T-cell (primary cell): ENCODE results near the gene TYROBP. TPM values are rescaled to one million over a fixed set of nuclear protein-coding genes. Genes with fewer than 3 reads are reported as not detected.
"Not testable (repeated sequence)": the region's sequence is repeated elsewhere in the genome, so short reads cannot be mapped to it uniquely, and the experiment has no call there.

Experiments used
- ATAC-seq, 4 experiments: fragments of 200-7000 bp in 3 of 4; fragments of 150-1000 bp in 1 of 4; cut with Tn5 transposase; replicated peaks in 1 of 4; 1 replicate in 3 of 4; 2 replicates in 1 of 4; pipeline ENCODE4 v1.10.0; 2021; ENCODE audit warnings: moderate library complexity in 3 of 4, mild to moderate bottlenecking in 2 of 4, moderate number of reproducible peaks in 1 of 4
- CTCF ChIA-PET, 2 donors: fragments of 300-600 bp; sonication (Branson Sonifier 250); formaldehyde crosslinking; loops; one replicate each; lab custom pipeline; 2022; ENCODE audit warnings: antibody characterized with exemption in 2 of 2; lab: Charles Lee
- POLR2A ChIA-PET, 2 donors: fragments of 300-600 bp; sonication (Branson Sonifier 250); formaldehyde crosslinking; loops; one replicate each; lab custom pipeline; 2022; ENCODE audit warnings: antibody characterized with exemption in 2 of 2; lab: Charles Lee
- DNase-seq, 35 experiments: peaks; one replicate each; pipeline versions ENCODE4 v3.0.0 to v3.0.0-alpha.2; 2013 to 2023
- H3K27ac ChIP-seq: one replicate; pipeline ENCODE4 v1.5.1; 2013; ENCODE audit warnings: low read length
- H3K27me3 ChIP-seq, 2 experiments: replicated peaks in 1 of 2; 1 replicate in 1 of 2; 2 replicates in 1 of 2; pipeline versions ENCODE4 v1.6.1 to v1.7.0; 2013; ENCODE audit warnings: low read length in 1 of 2, mixed read lengths in 1 of 2; ENCODE audit not compliant: control insufficient read depth in 2 of 2, insufficient read depth in 2 of 2; ENCODE audit errors: extremely low read depth in 1 of 2
- H3K36me3 ChIP-seq, 2 donors: 1 replicate in 1 of 2; 2 replicates in 1 of 2; pipeline versions ENCODE4 v1.6.1 to v1.7.0; 2013; ENCODE audit warnings: low read length in 1 of 2; ENCODE audit not compliant: control insufficient read depth in 2 of 2, insufficient read depth in 1 of 2; ENCODE audit errors: extremely low read depth in 1 of 2
- H3K4me1 ChIP-seq, 2 experiments: 1 replicate in 1 of 2; 2 replicates in 1 of 2; pipeline versions ENCODE4 v1.6.1 to v1.7.0; 2013; ENCODE audit warnings: low read length in 2 of 2, mixed read lengths in 1 of 2; ENCODE audit not compliant: insufficient read depth in 2 of 2, control insufficient read depth in 1 of 2; ENCODE audit errors: extremely low read depth in 1 of 2
- H3K4me3 ChIP-seq, 2 donors: 1 replicate in 1 of 2; 2 replicates in 1 of 2; pipeline versions ENCODE4 v1.5.1 to v1.7.0; 2013; ENCODE audit warnings: mild to moderate bottlenecking in 2 of 2, low read length in 1 of 2, moderate library complexity in 1 of 2; ENCODE audit not compliant: control insufficient read depth in 1 of 2; ENCODE audit errors: extremely low read depth in 1 of 2
- H3K9me3 ChIP-seq: 2 replicates; pipeline ENCODE4 v1.7.0; 2013
- H3K27ac Mint-ChIP-seq, 2 donors: one replicate each; pipeline ENCODE4 v1.8.0; 2020 to 2021; ENCODE audit warnings: mild to moderate bottlenecking in 2 of 2, mixed read lengths in 2 of 2
- H3K27me3 Mint-ChIP-seq, 2 donors: one replicate each; pipeline ENCODE4 v1.8.0; 2021 to 2022; ENCODE audit warnings: mixed read lengths in 2 of 2
- H3K36me3 Mint-ChIP-seq: one replicate; pipeline ENCODE4 v1.8.0; 2021; ENCODE audit warnings: mixed read lengths
- H3K4me1 Mint-ChIP-seq, 3 donors: one replicate each; pipeline ENCODE4 v1.8.0; 2020 to 2022; ENCODE audit warnings: mixed read lengths in 3 of 3, mild to moderate bottlenecking in 1 of 3
- H3K4me3 Mint-ChIP-seq, 3 donors: one replicate each; pipeline ENCODE4 v1.8.0; 2020 to 2022; ENCODE audit warnings: mild to moderate bottlenecking in 3 of 3, mixed read lengths in 3 of 3, moderate library complexity in 3 of 3
- H3K9me3 Mint-ChIP-seq, 3 donors: one replicate each; pipeline ENCODE4 v1.8.0; 2020 to 2022; ENCODE audit warnings: mixed read lengths in 3 of 3
- WGBS: methylation state at CpG from one replicate; pipeline ENCODE4 v1.1.5; 2013; ENCODE audit warnings: missing lambda C conversion rate; ENCODE audit not compliant: insufficient coverage; 5-methylcytosine and 5-hydroxymethylcytosine counted together
- total RNA-seq, 35 experiments: library from RNA in 6 of 35; stranded (reverse) in 6 of 35; fragments of 120-200 nt in 1 of 35; gene quantifications; one replicate each; pipeline versions ENCODE4 v1.2.1 to v1.2.4 and lab custom pipeline; 2013 to 2026

TYROBP gene
- total RNA-seq, 5 donors from 2014 or later (not counting 1 experiment from before 2014, with no cell fraction given) = 2.3 to 7.0 (median 2.9) TPM

DNA sequence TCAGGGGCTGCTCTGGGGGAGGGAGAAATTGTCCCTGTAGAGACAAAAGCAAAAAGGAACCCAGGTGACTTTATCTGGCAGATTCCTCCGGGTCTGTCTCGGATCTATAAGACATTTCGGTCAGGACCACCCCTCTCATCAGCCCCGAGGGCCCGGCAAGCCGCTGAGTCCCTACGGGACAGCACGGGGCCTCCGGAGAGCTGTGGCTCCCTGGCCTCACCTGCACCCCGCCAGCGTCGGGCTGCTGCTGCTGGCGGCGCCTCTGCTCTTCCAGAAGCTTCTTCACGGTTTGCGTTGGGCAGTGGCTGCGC is 9.6 kb downstream of the TYROBP start:
- Mint-ChIP-seq H3K36me3 (peaks cover 11% of the 10 kb centered on the region), H3K27me3 (no peaks in the 10 kb centered on the region), H3K27ac (peak overlapping the region; percentile 99), H3K9me3 (no peaks in the 10 kb centered on the region), H3K4me3 (peak overlapping the region; percentile 97 to 100 (median 98)), H3K4me1 (peaks cover 44 to 57% (median 52%) of the 10 kb centered on the region in 3 donors)
- CTCF ChIA-PET = interaction anchor here in 1 of 2 donors (0.7 kb wide), 1 partner anchor 31 kb away, joined by 3 read pairs; no protein-coding TSS in a partner anchor
- Histone ChIP-seq H3K4me3 (peak overlapping the region; percentile 69 to 97), H3K27ac (peak overlapping the region; percentile 99), H3K27me3 (no peaks in the 10 kb centered on the region), H3K4me1 (peaks cover 25 to 66% of the 10 kb centered on the region in 2 experiments), H3K9me3 (no peaks in the 10 kb centered on the region), H3K36me3 (peaks cover 11 to 37% of the 10 kb centered on the region in 2 donors)
- ATAC-seq (no peak), DNase-seq (peak in 1 of 35 experiments; percentile 22)
- WGBS = 12% methylated on average over 8 of the region's 17 CpGs
- POLR2A ChIA-PET = no interaction called here

DNA sequence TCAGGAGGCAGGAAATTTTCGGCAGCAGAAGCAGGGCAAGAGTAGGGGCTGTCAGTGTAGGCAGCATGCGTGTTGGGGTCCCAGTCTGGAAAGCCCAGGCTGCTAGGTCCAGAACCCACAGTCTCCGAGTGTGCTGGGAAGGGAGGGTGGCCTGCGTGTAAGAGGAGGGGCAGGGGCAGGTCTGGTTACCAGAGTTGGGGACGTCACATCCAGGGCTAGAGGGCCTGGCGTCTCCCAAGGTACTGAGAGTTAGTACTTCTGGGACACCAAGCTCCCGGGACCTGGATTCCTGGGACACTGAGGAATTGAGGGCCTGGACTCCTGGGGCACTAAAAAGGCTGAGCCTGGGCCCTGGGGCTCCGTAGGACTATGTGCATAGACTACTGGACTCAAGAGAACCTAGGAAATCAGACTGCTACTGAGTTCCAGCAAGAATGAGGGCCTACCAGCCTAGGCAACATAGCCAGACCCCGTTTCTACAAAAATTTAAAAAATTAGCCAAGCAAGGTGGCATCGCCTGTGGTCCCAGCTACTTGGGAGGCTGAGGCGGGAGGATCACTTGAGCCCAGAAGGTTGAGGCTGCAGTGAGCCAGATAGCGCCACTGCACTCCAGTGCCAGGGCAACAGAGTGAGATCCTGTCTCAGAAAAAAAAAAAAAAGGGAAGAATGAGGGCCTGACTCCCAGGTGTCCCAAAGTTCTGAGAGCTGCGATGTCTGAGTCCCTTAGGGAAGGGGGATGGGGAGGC is 10.2 kb downstream of the TYROBP start:
- WGBS = 83% methylated on average over 12 of the region's 13 CpGs
- Mint-ChIP-seq H3K36me3 (peaks cover 16% of the 10 kb centered on the region), H3K27me3 (no peaks in the 10 kb centered on the region), H3K9me3 (no peaks in the 10 kb centered on the region), H3K4me3 (peak overlapping the region; percentile 97 to 100 (median 98)), H3K4me1 (peaks cover 41 to 54% (median 48%) of the 10 kb centered on the region in 3 donors), H3K27ac (peak overlapping the region; percentile 87 to 99)
- ATAC-seq (no peak), DNase-seq (no peak)
- Histone ChIP-seq H3K4me1 (peaks cover 25 to 60% of the 10 kb centered on the region in 2 experiments), H3K4me3 (peak overlapping the region; percentile 69 to 97), H3K36me3 (peaks cover 11 to 42% of the 10 kb centered on the region in 2 donors), H3K27me3 (no peaks in the 10 kb centered on the region), H3K9me3 (no peaks in the 10 kb centered on the region), H3K27ac (peak overlapping the region; percentile 99)
- ChIA-PET POLR2A (no interaction called here), CTCF (interaction anchor here in 1 of 2 donors (0.6 to 0.7 kb wide), 3 partner anchors 25 to 51 kb away, joined by 3 to 5 read pairs (median 3); no protein-coding TSS in a partner anchor)

DNA sequence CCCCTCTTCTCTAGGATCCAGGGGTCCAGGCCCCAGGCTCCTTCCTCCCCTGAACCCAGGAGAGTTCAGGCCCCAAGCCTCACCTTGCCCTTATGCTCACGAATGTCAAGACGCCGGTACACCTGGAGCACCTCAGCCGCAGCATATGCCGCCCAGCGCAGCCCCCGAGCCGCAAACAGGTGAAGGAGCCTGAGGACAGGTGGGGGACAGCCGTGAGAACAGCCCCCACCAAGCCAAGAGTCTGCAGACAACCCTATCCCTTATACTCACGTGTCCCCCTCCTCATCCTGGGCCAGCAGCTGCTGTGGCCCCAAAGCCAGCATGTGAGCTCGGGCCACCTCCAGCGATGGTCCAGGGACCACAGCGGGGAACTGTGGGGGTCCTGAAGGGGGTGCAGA is 11.5 kb downstream of the TYROBP start:
- no peak for ATAC-seq
- DNase-seq = no peak
- peak overlapping the region; percentile 15 to 87 for H3K27ac Mint-ChIP-seq
- Histone ChIP-seq H3K27me3 (no peaks in the 10 kb centered on the region), H3K9me3 (no peaks in the 10 kb centered on the region), H3K4me3 (no peak overlapping the region), H3K36me3 (peaks cover 11 to 50% of the 10 kb centered on the region in 2 donors), H3K27ac (peak overlapping the region; percentile 16), H3K4me1 (peaks cover 20 to 48% of the 10 kb centered on the region in 2 experiments)
- H3K9me3 Mint-ChIP-seq = no peaks in the 10 kb centered on the region
- H3K36me3 Mint-ChIP-seq = peaks cover 22% of the 10 kb centered on the region
- ChIA-PET CTCF (interaction anchor here in 1 of 2 donors (0.6 kb wide), 1 partner anchor 9 kb away, joined by 4 read pairs; no protein-coding TSS in a partner anchor), POLR2A (interaction anchor here in 1 of 2 donors (0.6 kb wide), 1 partner anchor 30 kb away, joined by 4 read pairs; no protein-coding TSS in a partner anchor)
- peaks cover 29 to 44% (median 41%) of the 10 kb centered on the region in 3 donors for H3K4me1 Mint-ChIP-seq
- H3K27me3 Mint-ChIP-seq = no peaks in the 10 kb centered on the region
- WGBS = 97% methylated on average over 5 of the region's 13 CpGs
- peak overlapping the region; percentile 15 to 25 (median 17) for H3K4me3 Mint-ChIP-seq

DNA sequence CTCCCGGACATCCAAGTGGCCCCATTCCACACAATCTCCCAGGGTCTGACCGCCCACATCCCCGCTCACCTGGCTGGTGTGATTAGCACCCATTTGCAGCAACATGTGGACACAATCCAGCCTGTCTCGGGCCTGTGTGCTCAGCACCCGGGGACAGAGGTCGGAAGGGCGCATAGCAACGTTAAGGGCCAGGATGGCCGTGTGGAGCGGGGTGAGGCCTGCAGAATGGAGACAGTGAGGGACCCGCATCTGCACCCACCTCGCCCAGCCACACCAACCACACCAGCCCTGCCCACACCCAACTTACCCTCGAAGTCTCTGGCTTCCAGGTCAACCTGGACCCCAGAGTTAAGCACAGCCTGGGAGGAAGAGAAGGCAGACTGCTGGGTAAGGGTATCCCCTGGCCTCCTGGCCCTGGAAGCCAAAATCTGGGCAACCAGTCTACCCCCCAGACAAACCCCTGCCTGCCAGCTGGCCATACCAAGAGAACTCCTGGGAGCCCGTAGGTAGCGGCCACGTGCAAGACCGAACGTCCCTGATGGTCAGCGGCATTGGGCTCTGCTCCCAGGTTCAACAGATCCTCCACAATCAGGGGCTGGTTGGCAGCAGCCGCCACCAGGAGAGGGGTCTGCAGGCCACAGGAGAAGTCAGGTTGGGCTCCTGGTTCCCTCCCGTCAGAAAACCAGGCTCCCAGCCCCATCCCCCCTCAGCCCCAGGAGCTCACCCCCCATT is 12.0 kb downstream of the TYROBP start:
- no peak overlapping the region for H3K4me3 ChIP-seq
- H3K27ac Mint-ChIP-seq = peak overlapping the region; percentile 55 to 87
- peaks cover 16 to 42% of the 10 kb centered on the region in 2 experiments for H3K4me1 ChIP-seq
- H3K27me3 Mint-ChIP-seq = no peaks in the 10 kb centered on the region
- no peaks in the 10 kb centered on the region for H3K9me3 ChIP-seq
- no peaks in the 10 kb centered on the region for H3K9me3 Mint-ChIP-seq
- H3K4me1 Mint-ChIP-seq = peaks cover 25 to 40% (median 38%) of the 10 kb centered on the region in 3 donors
- POLR2A ChIA-PET = no interaction called here
- CTCF ChIA-PET = interaction anchor here in 1 of 2 donors (0.6 to 0.7 kb wide), 2 partner anchors 8 to 158 kb away, joined by 3 to 4 read pairs; no protein-coding TSS in a partner anchor
- H3K36me3 Mint-ChIP-seq = peaks cover 23% of the 10 kb centered on the region
- H3K4me3 Mint-ChIP-seq = peak overlapping the region in 2 of 3 donors; percentile 6 to 24
- H3K27me3 ChIP-seq = no peaks in the 10 kb centered on the region
- ATAC-seq (no peak), DNase-seq (no peak)
- peaks cover 11 to 51% of the 10 kb centered on the region in 2 donors for H3K36me3 ChIP-seq
- 92% methylated on average over 14 of the region's 21 CpGs for WGBS
- no peak overlapping the region for H3K27ac ChIP-seq

DNA sequence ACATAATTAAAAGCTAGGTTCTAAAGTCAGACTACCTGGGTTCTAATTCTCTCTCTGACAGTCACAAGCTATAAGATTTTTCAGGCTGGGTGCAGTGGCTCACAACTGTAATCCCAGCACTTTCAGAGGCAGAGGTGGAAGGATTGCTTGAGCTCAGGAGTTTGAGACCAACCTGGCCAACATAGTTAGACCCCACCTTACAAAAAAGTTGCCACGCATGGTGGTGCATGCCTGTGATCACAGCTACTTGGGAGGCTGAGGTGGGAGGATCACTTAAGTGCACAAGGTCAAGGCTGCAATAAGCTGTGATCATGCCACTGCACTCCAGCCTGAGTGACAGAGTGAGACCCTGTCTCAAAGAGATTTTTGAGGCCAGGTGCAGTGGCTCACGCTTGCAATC is 13.8 kb downstream of the TYROBP start:
- CTCF ChIA-PET = interaction anchor here in 1 of 2 donors (0.9 kb wide), 1 partner anchor 12 kb away, joined by 3 read pairs; no protein-coding TSS in a partner anchor
- Mint-ChIP-seq H3K9me3 (no peaks in the 10 kb centered on the region), H3K4me1 (peaks cover 23 to 38% (median 34%) of the 10 kb centered on the region in 3 donors)

DNA sequence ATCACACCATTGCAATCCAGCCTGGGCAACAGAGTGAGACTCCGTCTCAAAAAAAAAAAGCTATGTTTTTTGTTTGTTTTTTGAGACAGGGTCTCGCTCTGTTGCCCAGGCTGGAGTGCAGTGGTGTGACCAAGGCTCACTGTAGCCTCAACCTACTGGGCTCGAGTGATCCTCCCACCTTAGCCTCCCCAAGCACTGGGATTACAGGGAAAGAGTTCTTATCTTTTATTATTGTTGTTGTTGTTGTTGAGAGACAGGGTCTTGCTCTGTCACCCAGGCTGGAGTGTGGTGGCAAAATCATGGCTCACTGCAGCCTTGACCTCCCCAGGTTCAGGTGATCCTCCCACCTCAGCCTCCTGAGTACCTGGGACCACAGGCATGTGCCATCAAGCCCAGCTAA is 16.3 kb downstream of the TYROBP start:
- H3K9me3 Mint-ChIP-seq, POLR2A ChIA-PET, H3K27ac Mint-ChIP-seq, H3K27ac ChIP-seq, H3K27me3 ChIP-seq, ATAC-seq, H3K4me3 Mint-ChIP-seq, DNase-seq, H3K27me3 Mint-ChIP-seq, H3K4me3 ChIP-seq, H3K9me3 ChIP-seq: not testable (repeated sequence)
- Histone ChIP-seq H3K36me3 (peaks cover 39 to 73% of the 10 kb centered on the region in 2 donors), H3K4me1 (peaks cover 2 to 14% of the 10 kb centered on the region in 2 experiments)
- H3K36me3 Mint-ChIP-seq = peaks cover 48% of the 10 kb centered on the region
- peaks cover 10 to 27% (median 24%) of the 10 kb centered on the region in 3 donors for H3K4me1 Mint-ChIP-seq
- CTCF ChIA-PET = interaction anchor here in 1 of 2 donors (0.6 kb wide), 1 partner anchor 24 kb away, joined by 3 read pairs; no protein-coding TSS in a partner anchor
- WGBS = 83% methylated on average over 1 of the region's 3 CpGs

More for the DNA sequence above, 13.8 kb downstream of the TYROBP start:
- ATAC-seq = no peak
- WGBS = 100% methylated on average over 1 of the region's 2 CpGs
- H3K27ac ChIP-seq = no peak overlapping the region
- H3K27me3 ChIP-seq = no peaks in the 10 kb centered on the region
- POLR2A ChIA-PET = no interaction called here
- Mint-ChIP-seq H3K27me3 (no peaks in the 10 kb centered on the region), H3K4me3 (no peak overlapping the region), H3K27ac (no peak overlapping the region), H3K36me3 (peaks cover 36% of the 10 kb centered on the region)
- peaks cover 20 to 69% of the 10 kb centered on the region in 2 donors for H3K36me3 ChIP-seq
- H3K4me1 ChIP-seq = peaks cover 14 to 36% of the 10 kb centered on the region in 2 experiments
- H3K9me3 ChIP-seq = no peaks in the 10 kb centered on the region
- H3K4me3 ChIP-seq = no peak overlapping the region
- no peak for DNase-seq
